ENCODE measurements around the gene ARHGAP26. TPM values are rescaled to one million over a fixed set of nuclear protein-coding genes. Genes with fewer than 3 reads are reported as not detected.

Gene ARHGAP26
- total RNA-seq, 4 donors from 2014 or later: 22.3 to 40.7 (median 28.2) TPM

DNA sequence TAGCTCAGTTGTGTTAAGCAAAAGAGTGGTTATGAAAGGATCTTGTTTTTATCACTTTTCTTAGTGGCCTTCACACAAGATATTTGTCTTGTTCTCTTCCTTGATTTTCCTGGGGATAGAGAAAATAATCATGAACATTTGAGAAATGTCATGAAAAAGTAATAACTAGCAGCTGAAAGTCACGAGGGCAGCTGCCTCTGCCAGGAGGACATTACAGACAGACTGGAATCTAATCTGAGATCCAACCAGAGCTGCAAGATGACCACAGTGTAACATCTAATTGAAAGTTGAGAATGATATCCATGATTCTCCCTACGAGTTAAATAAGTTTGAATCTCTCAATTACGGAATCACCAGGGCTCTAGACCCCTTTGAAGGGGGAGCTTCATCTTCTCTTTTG, 274.9 kb downstream of the ARHGAP26 start:
- no peak overlapping the region for H3K4me3 ChIP-seq
- 78% methylated on average over 3 of the region's 3 CpGs for WGBS
- intact Hi-C loops (cut with DNase I): no loop called here
- peaks cover 0 to 15% (median 11%) of the 10 kb centered on the region in 4 donors for H3K36me3 ChIP-seq
- H3K27me3 ChIP-seq: no peaks in the 10 kb centered on the region
- peak overlapping the region in 1 of 4 donors; percentile 38 for H3K27ac ChIP-seq (replicated peaks in 1 of 4)
- H3K9me3 ChIP-seq: no peaks in the 10 kb centered on the region
- DNase-seq (ENCODE audit: extremely low spot score): no peak
- peaks cover 7 to 18% (median 11%) of the 10 kb centered on the region in 4 donors for H3K4me1 ChIP-seq
- no peak for TF ChIP-seq POLR2A (IDR thresholded peaks at IDR 0.05; ENCODE audit: low read depth)
- TF ChIP-seq POLR2AphosphoS5 (IDR thresholded peaks at IDR 0.05): no peak
- no peak for TF ChIP-seq EP300 (IDR thresholded peaks at IDR 0.05)
- TF ChIP-seq, protein P1, sequence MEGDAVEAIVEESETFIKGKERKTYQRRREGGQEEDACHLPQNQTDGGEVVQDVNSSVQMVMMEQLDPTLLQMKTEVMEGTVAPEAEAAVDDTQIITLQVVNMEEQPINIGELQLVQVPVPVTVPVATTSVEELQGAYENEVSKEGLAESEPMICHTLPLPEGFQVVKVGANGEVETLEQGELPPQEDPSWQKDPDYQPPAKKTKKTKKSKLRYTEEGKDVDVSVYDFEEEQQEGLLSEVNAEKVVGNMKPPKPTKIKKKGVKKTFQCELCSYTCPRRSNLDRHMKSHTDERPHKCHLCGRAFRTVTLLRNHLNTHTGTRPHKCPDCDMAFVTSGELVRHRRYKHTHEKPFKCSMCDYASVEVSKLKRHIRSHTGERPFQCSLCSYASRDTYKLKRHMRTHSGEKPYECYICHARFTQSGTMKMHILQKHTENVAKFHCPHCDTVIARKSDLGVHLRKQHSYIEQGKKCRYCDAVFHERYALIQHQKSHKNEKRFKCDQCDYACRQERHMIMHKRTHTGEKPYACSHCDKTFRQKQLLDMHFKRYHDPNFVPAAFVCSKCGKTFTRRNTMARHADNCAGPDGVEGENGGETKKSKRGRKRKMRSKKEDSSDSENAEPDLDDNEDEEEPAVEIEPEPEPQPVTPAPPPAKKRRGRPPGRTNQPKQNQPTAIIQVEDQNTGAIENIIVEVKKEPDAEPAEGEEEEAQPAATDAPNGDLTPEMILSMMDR (IDR thresholded peaks at IDR 0.05): no peak

DNA sequence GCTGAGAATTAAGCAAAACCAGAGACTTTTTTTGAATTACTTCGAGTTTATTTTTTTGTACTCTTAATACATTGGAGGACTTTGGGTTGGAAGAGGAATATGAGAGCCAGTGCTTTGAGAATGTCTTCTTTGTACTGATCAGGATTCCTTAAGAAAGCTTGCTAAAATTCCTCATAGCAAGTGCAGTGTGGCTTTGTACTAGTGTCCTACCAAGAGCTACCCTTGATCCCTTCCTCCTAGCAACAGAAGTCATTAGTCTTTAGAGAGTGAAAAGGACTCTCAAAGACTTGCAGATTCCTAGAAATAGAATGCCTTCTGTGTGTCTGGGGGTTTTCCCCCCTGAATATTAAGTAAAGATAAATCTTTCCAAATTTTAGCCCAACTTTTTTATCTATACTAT, 276.1 kb downstream of the ARHGAP26 start:
- Histone ChIP-seq H3K4me3 (no peak overlapping the region), H3K9me3 (no peaks in the 10 kb centered on the region), H3K27ac (replicated peaks in 1 of 4) (no peak overlapping the region), H3K4me1 (peaks cover 13 to 25% (median 20%) of the 10 kb centered on the region in 4 donors), H3K36me3 (peaks cover 0 to 15% (median 11%) of the 10 kb centered on the region in 4 donors), H3K27me3 (no peaks in the 10 kb centered on the region)
- no peak for DNase-seq (ENCODE audit: extremely low spot score)
- 97% methylated on average over 1 of the region's 1 CpG for WGBS
- intact Hi-C loops (cut with DNase I): no loop called here
- TF ChIP-seq, protein P1 (IDR thresholded peaks at IDR 0.05): no peak
- TF ChIP-seq POLR2A (IDR thresholded peaks at IDR 0.05; ENCODE audit: low read depth) (no peak), POLR2AphosphoS5 (IDR thresholded peaks at IDR 0.05) (no peak), EP300 (IDR thresholded peaks at IDR 0.05) (no peak)

DNA sequence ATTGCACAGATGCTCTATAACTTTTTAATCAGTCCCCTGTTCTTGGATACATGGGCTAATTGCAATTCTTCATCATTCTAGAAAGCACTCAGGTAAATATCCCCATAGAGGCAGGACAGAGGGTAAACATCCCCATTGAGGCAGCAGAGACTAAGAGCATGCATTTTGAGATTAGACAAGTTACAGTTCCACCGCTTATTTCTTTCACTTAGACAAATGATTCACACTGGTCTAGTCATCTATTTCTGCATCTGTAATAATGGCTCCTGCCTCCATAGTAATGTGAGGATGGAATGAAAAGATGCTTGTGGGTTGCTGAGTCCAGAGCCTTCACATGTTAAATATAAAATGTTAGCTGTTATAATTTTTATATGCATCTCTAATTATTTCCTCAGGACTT, 276.9 kb downstream of the ARHGAP26 start:
- Histone ChIP-seq H3K4me1 (peaks cover 19 to 31% (median 21%) of the 10 kb centered on the region in 4 donors), H3K27me3 (no peaks in the 10 kb centered on the region), H3K9me3 (no peaks in the 10 kb centered on the region), H3K4me3 (no peak overlapping the region), H3K36me3 (peaks cover 0 to 10% (median 5%) of the 10 kb centered on the region in 4 donors), H3K27ac (replicated peaks in 1 of 4) (no peak overlapping the region)
- no peak for TF ChIP-seq POLR2A (IDR thresholded peaks at IDR 0.05; ENCODE audit: low read depth)
- TF ChIP-seq POLR2AphosphoS5 (IDR thresholded peaks at IDR 0.05): no peak
- no peak for TF ChIP-seq EP300 (IDR thresholded peaks at IDR 0.05)
- TF ChIP-seq, protein P1 (IDR thresholded peaks at IDR 0.05): no peak
- intact Hi-C loops (cut with DNase I): no loop called here
- 100% methylated on average over 1 of the region's 1 CpG for WGBS
- DNase-seq (ENCODE audit: extremely low spot score): no peak

DNA sequence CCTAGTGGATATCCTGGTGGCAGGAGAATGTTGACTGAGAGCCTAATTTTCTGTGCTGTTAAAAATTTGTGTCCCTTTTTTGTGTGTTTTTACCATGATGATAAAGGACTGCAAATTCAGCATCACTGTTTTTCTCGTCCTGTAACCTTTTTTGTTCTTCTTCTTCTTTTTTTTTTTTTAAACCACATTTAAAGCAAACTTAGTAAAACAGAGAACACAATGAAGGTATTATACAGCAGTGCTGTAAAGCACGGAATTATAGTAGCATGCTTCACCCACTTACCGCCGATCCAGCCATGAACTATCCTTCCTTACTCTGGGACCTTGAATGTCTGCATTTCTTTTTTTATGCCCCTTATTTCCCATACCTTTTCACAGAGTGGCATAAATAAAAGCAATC, 280.0 kb downstream of the ARHGAP26 start:
- no peaks in the 10 kb centered on the region for H3K27me3 ChIP-seq
- H3K36me3 ChIP-seq: no peaks in the 10 kb centered on the region
- H3K4me1 ChIP-seq: peaks cover 31 to 42% (median 37%) of the 10 kb centered on the region in 4 donors
- TF ChIP-seq, protein P1 (IDR thresholded peaks at IDR 0.05): no peak
- TF ChIP-seq POLR2A (IDR thresholded peaks at IDR 0.05; ENCODE audit: low read depth): no peak
- intact Hi-C loops (cut with DNase I): loop anchor here (10.0 kb wide), 1 partner anchor 95 kb away; no protein-coding TSS in a partner anchor
- H3K27ac ChIP-seq (replicated peaks in 1 of 4): no peak overlapping the region
- DNase-seq (ENCODE audit: extremely low spot score): no peak
- WGBS: 90% methylated on average over 4 of the region's 4 CpGs
- H3K9me3 ChIP-seq: no peaks in the 10 kb centered on the region
- H3K4me3 ChIP-seq: no peak overlapping the region
